ENCODE data around the gene LOXL3. TPM values are rescaled to one million over a fixed set of nuclear protein-coding genes. Genes with fewer than 3 reads are reported as not detected.

Gene LOXL3
- total RNA-seq, 1 donor from 2014 or later: 17.6 TPM

DNA sequence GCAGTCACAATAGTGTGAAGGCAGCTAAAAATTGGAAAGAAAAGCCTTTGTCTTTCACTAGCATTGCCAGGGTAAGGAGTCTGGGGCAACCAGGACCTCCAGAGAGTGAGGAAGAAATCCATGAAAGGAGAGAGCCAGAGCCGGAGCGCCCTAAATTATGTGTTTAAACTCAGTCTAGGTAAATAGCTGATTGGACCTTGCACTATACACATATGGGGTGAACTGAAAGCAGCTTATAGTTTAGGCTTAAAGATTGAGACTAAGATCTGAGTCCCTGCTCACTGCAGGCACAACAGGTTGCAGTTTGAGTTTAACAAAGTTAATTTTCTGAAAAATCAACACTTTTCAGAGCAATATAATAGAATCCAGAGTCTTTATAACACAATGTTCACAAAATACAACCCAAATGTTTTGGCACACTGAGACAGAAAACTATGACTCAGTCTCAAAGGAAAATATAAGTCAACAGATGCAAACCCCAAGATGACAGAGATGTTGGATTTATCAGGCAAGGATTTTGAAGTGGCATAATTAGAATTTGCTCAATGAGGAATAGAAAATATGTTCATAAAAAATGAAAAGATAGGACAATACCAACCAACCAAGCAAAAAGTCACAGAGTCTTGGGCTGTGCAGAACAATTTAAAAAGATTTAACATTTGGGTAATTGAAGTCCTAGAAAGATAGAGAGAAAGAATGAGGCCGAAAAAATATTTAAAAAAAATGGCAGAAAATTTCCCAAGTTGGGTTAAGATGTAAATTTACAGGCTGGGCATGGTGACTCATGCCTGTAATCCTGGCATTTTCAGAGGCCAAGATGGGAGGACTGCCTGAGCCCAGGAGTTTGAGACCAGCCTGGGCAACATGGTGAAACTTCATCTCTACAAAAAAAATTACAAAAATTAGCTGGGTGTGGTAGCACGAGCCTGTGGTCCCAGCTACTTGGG, 40.4 kb upstream of the LOXL3 start:
- H3K79me2 ChIP-seq (ENCODE audit: insufficient read depth, low read length): no peaks in the 10 kb centered on the region
- peaks cover 28% of the 10 kb centered on the region for H3K27me3 ChIP-seq (ENCODE audit: insufficient read depth, low read length)
- H2AFZ ChIP-seq (ENCODE audit: low read depth, low read length): no peak overlapping the region
- DNase-seq (ENCODE audit: low read depth): no peak
- no peak overlapping the region for H3K27ac ChIP-seq (ENCODE audit: low read depth, low read length)
- H3K4me1 Mint-ChIP-seq (ENCODE audit: low read depth, unreplicated experiment): no peaks in the 10 kb centered on the region
- no peak overlapping the region for H3K9ac ChIP-seq (ENCODE audit: low read length)
- H4K20me1 ChIP-seq (ENCODE audit: insufficient read depth, low read length): no peaks in the 10 kb centered on the region
- H3K4me1 ChIP-seq (ENCODE audit: insufficient read depth, low read length): no peaks in the 10 kb centered on the region
- FAIRE-seq: no peak
- no peaks in the 10 kb centered on the region for H3K9me3 Mint-ChIP-seq (ENCODE audit: unreplicated experiment)
- no peak for TF ChIP-seq EZH2 (IDR thresholded peaks at IDR 0.05; ENCODE audit: insufficient read depth, low read length)
- TF ChIP-seq CTCF (IDR thresholded peaks at IDR 0.05; ENCODE audit: insufficient read depth, low read depth, low read length): no peak
- H3K27ac Mint-ChIP-seq (ENCODE audit: unreplicated experiment): no peak overlapping the region
- H3K9me3 ChIP-seq (ENCODE audit: insufficient read depth, low read depth, low read length): no peaks in the 10 kb centered on the region
- H3K4me3 ChIP-seq (ENCODE audit: insufficient read depth, low read depth, low read length): no peak overlapping the region
- no peaks in the 10 kb centered on the region for H3K36me3 Mint-ChIP-seq (ENCODE audit: low read depth, unreplicated experiment)
- no peak overlapping the region for H3K4me3 Mint-ChIP-seq (ENCODE audit: unreplicated experiment)
- peaks cover 11% of the 10 kb centered on the region for H3K27me3 Mint-ChIP-seq (ENCODE audit: low read depth, unreplicated experiment)
- no peak overlapping the region for H3K4me2 ChIP-seq (ENCODE audit: low read length)
- H3K36me3 ChIP-seq (ENCODE audit: insufficient read depth, low read length): no peaks in the 10 kb centered on the region

GRCh38 chr2:74588664-74589063, 34.9 kb upstream of the LOXL3 start:
- Histone ChIP-seq H3K4me3 (ENCODE audit: insufficient read depth, low read depth, low read length) (no peak overlapping the region), H3K9ac (ENCODE audit: low read length) (no peak overlapping the region), H3K27me3 (ENCODE audit: insufficient read depth, low read length) (peaks cover 30% of the 10 kb centered on the region), H3K9me3 (ENCODE audit: insufficient read depth, low read depth, low read length) (no peaks in the 10 kb centered on the region), H4K20me1 (ENCODE audit: insufficient read depth, low read length) (no peaks in the 10 kb centered on the region), H3K79me2 (ENCODE audit: insufficient read depth, low read length) (no peaks in the 10 kb centered on the region), H2AFZ (ENCODE audit: low read depth, low read length) (no peak overlapping the region), H3K27ac (ENCODE audit: low read depth, low read length) (no peak overlapping the region), H3K4me1 (ENCODE audit: insufficient read depth, low read length) (peaks cover 14% of the 10 kb centered on the region), H3K36me3 (ENCODE audit: insufficient read depth, low read length) (no peaks in the 10 kb centered on the region), H3K4me2 (ENCODE audit: low read length) (no peak overlapping the region)
- Mint-ChIP-seq H3K4me3 (ENCODE audit: unreplicated experiment) (no peak overlapping the region), H3K27me3 (ENCODE audit: low read depth, unreplicated experiment) (peaks cover 10% of the 10 kb centered on the region), H3K9me3 (ENCODE audit: unreplicated experiment) (no peaks in the 10 kb centered on the region), H3K36me3 (ENCODE audit: low read depth, unreplicated experiment) (no peaks in the 10 kb centered on the region), H3K4me1 (ENCODE audit: low read depth, unreplicated experiment) (peaks cover 13% of the 10 kb centered on the region), H3K27ac (ENCODE audit: unreplicated experiment) (no peak overlapping the region)
- DNase-seq (ENCODE audit: low read depth) (no peak), FAIRE-seq (no peak)
- TF ChIP-seq CTCF (IDR thresholded peaks at IDR 0.05; ENCODE audit: insufficient read depth, low read depth, low read length): no peak
- TF ChIP-seq EZH2 (IDR thresholded peaks at IDR 0.05; ENCODE audit: insufficient read depth, low read length): no peak

All from astrocyte (in vitro differentiated cells and primary cell).